HCT116 (cell line): Measurements from ENCODE around the gene PRRG2.

Source experiments
- EZH2phosphoT487 ChIP-seq: fragments of 200-600 bp; IDR thresholded peaks from 2 replicates; pipeline ENCODE4 v1.6.1; 2018; ENCODE audit warnings: antibody characterized with exemption, borderline replicate concordance
- JUND ChIP-seq: IDR thresholded peaks from 2 replicates; pipeline ENCODE4 v1.6.1; 2012
- POLR2A ChIP-seq: IDR thresholded peaks from 2 replicates; pipeline ENCODE4 v1.7.0; 2011; ENCODE audit warnings: borderline replicate concordance; ENCODE audit not compliant: insufficient read depth, insufficient read length; ENCODE audit errors: extremely low read depth
- SP1 ChIP-seq: IDR thresholded peaks from 2 replicates; pipeline ENCODE4 v1.6.1; 2012; ENCODE audit warnings: low read depth
- TF ChIP-seq, protein P1 (sequence below), 3 experiments: fragments of 200-600 bp in 1 of 3; sonication (generic) in 1 of 3; IDR thresholded peaks in 2 of 3; conservative IDR thresholded peaks in 1 of 3; 2 replicates each; pipeline ENCODE4 v1.5.1; 2012 to 2017; ENCODE audit warnings: low read depth in 2 of 3, low read length in 2 of 3, antibody characterized with exemption in 1 of 3, borderline replicate concordance in 1 of 3, control low read depth in 1 of 3, mild to moderate bottlenecking in 1 of 3, mixed read lengths in 1 of 3, mixed run types in 1 of 3, moderate library complexity in 1 of 3; ENCODE audit not compliant: insufficient read depth in 1 of 3

GRCh38 chr19:49559443-49559842 is 21.7 kb upstream of the PRRG2 start:
- TF ChIP-seq POLR2A (no peak), EZH2phosphoT487 (no peak), SP1 (no peak), JUND (no peak)
- TF ChIP-seq, protein P1, sequence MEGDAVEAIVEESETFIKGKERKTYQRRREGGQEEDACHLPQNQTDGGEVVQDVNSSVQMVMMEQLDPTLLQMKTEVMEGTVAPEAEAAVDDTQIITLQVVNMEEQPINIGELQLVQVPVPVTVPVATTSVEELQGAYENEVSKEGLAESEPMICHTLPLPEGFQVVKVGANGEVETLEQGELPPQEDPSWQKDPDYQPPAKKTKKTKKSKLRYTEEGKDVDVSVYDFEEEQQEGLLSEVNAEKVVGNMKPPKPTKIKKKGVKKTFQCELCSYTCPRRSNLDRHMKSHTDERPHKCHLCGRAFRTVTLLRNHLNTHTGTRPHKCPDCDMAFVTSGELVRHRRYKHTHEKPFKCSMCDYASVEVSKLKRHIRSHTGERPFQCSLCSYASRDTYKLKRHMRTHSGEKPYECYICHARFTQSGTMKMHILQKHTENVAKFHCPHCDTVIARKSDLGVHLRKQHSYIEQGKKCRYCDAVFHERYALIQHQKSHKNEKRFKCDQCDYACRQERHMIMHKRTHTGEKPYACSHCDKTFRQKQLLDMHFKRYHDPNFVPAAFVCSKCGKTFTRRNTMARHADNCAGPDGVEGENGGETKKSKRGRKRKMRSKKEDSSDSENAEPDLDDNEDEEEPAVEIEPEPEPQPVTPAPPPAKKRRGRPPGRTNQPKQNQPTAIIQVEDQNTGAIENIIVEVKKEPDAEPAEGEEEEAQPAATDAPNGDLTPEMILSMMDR (IDR thresholded peaks at IDR 0.05 in 2 of 3, conservative IDR thresholded peaks at IDR 0.05 in 1 of 3; ENCODE audit: borderline replicate concordance in 1 of 3, insufficient read depth in 1 of 3, low read depth in 2 of 3, low read length in 2 of 3) = no peak
